SKM-1 (cell line): ENCODE data around the gene CNGB1.
"Not testable (repeated sequence)": the region's sequence is repeated elsewhere in the genome, so short reads cannot be mapped to it uniquely, and the experiment has no call there.

Experiments
- DNase-seq: peaks from one replicate; lab custom pipeline; 2025; ENCODE audit not compliant: unreplicated experiment; lab: John Stamatoyannopoulos, UW

The CNGB1 gene

DNA sequence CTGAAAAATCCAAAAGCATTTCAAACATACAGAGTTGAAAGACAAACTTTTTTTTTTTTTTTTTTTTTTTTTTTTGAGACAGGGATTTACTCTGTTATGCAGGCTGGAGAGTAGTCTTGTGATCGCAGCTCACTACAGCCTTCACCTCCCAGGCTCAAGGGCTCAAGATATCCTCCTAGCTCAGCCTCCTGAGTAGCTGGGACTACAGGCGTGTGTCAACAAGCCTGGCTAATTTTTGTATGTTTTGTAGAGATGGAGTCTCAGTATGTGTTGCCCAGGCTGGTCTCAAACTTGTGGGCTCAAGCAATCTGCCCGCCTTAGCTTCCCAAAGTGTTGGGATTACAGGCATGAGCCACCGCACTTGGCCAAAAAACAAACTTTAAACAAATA is 104.4 kb downstream of the CNGB1 start:
- DNase-seq = no peak

DNA sequence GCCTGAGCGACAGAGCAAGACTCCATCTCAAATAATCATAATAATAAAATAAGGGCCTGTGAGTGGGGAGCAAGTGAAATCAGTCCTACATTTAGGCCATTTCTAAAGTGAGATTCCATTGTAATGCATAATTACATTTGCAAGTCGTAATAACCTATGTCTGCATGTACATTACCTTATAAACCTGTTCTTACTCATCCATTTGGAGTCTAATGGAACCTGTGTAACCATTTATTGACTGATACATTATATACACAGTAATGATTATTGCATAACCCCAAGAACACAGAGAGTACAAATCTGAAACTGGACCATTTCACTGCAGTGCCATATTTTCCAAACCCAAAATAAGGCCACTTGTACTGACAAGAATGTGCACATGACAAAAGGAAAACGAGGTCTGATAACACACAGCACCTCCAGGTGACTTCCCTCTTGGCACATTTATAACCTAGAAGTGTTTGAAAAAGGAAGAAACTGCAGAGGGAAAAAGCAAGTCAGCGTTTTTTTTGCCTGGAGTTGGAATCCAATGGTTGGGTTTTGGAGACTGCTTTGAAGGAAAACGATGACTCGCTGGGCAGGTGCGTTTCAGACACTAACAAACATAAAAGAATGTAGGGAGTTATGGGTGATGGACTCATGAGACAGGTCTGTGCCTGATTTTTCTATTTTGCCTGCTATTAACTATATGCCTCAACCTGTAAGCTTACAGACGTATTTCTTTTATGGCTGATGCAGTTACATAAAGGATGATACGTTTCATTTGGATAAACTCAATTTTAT is 105.0 kb downstream of the CNGB1 start:
- no peak for DNase-seq

DNA sequence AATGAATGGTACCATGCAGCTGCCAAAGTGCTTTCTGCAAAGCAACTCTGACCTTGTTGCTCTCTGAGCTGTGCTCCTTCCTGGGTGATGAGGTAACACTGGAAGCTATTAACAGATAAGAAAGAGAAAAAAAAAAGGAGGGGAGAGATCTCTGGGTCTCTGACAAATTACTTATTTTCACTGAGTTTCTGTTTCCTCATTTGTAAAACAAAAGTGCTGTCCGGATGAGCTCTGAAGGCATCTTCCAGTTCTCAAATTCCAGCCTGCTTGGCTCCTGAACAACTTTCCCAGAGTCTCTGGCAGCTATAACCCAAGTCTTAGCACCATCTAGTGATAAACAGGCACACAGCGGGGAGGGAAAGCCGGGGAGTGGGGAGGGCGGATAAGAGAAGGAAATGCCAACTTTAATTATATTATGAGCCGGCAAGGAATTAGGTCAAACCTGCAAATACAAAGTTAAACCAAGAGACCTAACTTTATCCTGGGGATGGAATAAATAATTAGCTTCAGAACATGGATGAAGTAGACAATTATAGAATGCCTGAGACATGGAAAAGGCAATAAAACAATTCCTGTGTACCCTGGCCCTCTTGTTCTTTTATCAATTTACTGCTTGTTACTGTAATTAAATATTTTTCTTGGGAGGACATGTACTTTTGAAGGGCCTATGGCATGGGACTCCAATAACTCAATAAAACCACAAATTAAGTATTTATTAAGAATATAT is 107.3 kb downstream of the CNGB1 start:
- peak; percentile 30 for DNase-seq

DNA sequence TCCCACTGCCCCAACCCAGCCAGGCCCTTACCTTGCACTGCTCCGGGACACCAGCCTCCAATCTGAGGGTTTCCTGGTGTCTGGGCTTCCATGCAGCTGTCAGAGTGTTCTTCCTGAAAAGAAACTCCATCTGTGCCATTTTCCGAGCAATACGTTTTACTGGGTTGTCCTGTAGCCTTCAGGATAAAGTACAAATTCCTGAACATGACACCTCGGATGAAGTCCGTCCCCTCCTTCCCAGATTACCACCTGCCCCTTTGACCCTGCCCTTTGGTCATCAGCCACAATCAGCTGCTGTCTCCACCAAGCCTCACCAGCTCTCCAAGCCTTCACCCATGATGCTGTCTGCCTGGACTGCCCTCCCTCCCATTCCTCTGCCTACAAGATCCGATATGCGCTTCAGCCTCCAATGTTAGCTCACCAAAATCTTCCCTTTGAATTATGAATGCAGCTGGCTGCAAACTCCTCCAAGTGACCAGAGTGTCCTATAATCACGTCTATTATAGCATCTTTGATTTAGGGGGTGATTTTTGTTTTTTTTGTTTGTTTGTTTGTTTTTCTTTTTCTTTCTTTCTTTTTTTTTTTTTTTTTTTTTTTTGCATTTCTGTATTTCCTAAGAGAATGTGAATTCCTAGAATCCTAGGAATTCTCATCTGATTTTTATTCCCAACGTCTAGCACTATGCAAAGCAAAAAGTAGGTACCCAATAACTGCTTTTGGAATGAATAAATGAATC is 108.1 kb downstream of the CNGB1 start:
- DNase-seq = no peak

DNA sequence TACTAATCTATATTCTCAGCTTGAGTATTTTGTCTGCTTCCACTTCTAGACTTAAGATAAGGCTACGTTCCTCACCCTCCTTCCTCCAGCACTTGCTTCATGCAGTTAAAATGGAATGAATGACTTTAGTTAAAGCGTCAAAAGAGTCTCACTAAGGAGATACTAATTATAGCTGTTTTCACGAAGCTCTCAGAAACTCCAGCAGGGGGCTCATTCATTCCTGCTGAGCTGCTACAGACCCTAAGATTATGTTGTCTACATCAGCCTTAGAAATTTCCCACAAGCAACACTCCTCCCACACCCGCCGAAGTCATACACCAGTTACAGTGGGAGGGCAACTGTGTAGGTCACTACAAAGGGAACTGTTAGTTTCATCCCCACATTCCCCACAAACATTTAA is 111.6 kb downstream of the CNGB1 start:
- DNase-seq = peak; percentile 7

DNA sequence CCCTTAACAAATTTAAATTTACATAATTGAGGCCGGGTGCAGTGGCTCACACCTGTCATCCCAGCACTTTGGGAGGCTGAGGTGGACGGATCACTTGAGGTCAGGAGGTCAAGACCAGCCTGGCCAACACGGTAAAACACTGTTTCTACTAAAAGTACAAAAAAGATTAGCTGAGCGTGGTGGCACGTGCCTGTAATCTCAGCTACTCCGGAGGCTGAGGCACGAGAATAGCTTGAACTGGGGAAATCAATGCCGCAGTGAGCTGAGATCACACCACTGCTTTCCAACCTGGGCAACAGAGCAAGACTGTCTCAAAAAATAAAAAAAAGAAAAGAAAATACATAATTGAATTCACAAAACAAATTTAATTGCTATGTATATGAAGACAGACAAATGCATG is 112.3 kb downstream of the CNGB1 start:
- no peak for DNase-seq

DNA sequence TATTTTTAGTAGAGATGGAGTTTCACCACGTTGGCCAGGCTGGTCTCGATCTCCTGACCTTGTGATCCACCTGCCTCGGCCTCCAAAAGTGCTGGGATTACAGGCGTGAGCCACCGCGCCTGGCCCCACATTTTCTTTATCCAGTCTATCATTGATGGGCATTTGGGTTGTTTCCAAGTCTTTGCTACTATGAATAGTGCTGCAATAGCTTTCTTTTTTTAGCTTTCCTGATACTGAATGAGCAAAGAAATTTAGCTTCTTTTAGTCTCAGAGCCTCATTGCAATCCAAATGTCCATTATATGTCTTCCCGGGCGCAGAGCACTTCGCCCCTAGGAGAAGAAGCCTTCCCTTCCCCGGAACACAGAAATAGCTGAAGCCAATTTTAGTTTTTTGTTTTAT is 112.9 kb downstream of the CNGB1 start:
- not testable (repeated sequence) for DNase-seq

DNA sequence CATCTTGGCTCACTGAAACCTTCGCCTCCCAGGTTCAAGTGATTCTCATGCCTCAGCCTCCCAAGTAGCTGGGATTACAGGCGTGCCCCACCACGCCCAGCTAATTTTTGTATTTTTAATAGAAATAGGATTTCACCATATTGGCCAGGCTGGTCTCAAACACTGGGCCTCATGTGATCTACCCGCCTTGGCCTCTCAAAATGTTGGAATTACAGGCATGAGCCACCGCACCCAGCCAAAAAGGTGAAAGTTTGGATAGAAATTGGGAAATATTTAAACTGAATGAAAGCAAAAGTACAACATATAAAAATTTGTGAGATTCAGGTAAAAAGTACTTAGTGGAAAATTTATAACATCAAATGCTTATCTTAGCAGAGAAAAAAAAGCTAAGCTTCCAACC is 115.7 kb downstream of the CNGB1 start:
- no peak for DNase-seq

DNA sequence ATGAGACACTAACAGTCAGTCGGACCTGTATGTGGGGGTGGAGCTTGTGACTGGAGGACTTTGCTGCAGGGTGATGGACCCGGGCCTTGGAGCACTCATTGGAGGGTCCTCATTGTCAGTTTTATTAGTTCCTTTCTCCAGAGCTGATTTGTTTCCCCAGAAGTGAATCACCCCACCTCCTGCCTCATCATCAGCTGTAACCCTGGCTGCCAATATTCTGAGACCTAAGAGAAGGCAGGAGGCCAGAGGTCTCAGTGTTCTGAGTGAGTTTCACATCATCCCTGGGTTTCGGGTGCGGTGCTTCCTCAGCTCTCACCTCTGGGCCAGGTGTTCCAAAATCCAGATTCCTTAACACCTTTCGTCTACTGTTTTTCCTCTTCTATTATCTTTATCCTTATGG is 118.7 kb downstream of the CNGB1 start:
- DNase-seq = no peak

DNA sequence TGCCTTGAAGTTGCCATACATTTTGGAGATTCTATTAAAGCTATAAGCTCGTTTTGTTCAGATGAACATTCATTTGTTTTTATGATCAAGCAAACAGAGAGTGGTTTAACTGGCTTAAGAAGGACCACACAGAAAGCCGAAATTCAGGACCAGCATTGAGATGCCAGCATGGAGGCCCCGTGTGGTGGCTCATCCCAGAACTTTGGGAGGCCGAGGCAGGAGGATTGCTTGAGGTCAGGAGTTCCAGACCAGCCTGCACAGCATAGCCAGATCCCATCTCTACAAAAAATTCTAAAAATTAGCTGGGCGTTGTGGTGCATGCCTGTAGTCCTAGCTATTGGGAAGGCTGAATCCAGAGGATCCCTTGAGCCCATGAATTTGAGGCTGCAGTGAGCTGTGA is 122.7 kb downstream of the CNGB1 start:
- no peak for DNase-seq

DNA sequence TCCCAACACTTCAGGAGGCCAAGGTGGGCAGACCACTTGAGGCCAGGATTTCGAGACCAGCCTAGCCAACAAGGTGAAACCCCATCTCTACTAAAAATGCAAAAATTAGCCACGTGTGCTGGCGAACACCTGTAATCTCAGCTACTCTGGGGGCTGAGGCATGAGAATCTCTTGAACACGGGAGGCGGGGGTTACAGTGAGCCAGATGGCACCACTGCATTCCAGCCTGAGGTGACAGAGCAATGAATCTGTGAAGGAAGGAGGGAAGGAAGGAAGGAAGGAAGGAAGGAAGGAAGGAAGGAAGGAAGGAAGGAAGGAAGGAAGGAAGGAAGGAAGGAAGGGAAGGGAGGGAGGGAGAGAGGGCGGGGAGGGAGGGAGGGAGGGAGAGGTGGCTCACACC is 124.0 kb downstream of the CNGB1 start:
- DNase-seq = not testable (repeated sequence)

DNA sequence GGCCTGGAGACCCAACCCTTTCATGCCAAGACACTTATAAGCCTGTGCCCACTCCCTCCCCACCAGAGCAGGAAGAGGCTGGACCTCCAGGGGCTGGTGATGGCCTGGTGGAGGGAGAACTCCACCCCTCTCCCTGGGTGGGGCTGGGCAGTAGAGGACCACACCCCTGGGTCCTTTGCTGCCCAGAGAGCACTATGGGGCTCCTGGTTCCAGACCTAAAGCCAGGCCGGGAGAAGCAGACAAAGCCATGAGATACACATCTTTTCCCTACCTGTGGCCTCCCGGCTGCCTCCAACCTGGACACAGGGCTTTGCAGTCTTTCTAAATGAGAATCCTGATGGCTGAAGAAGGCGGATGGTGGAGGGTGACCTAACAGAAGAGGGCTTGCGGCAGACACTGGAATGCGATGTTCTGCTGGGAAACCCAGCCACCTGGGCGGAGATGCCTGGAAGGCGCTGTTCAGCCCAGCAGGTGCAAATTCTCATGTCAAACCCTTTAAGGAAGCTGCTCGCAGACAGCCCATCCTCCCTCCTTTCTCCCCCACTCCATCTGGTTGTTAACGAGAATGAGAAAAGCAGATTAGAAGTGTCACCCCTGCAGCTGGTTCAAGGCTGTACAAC is 124.7 kb downstream of the CNGB1 start:
- no peak for DNase-seq

DNA sequence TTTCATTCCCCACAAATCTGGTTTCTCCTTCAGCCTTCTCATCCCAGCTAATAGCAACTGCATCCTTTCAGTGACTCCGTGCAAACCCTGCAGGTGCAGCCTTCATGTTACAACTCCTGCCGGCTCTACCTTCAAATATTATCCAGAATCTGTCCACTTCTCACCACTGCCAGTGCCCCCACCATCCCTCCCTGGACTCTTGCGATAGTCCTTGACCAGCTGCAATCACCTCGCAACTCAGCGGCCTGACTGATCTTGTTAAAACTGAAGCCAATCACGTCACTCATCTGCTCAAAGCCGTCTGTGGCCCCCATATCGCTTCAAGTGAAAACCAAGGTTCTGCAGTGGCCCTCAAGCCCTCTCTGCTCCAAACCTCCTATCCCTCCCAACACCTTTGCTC is 125.8 kb downstream of the CNGB1 start:
- no peak for DNase-seq

DNA sequence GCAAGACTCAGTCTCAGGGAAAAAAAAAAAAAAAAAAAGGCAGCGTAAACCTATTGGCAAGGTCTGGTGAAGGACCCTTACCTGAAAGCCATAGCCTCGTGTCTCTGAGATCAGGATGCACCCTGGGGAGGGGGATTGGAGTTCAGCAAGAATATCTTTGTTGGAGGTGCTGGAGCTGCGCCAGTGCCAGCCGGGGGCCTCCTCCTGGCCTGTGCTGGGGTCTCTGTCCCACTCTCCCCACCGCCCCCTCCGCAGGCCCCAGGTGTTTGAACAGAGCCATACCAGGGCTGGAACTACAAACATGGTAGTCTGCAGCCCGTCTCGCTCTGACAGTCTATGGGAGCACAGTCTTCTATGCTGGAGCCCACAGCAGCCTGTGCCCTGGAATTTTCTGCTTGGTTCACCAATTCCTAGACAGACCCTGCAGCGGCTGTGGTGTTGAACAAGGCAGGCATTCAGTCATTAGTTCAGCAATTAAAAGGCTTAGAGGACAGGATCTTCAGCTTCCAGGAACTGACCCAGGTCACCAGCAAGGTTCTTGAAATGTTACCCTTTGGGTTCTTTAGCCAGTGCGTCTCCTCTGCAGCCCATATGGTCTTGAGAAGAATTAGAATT is 126.4 kb downstream of the CNGB1 start:
- no peak for DNase-seq

DNA sequence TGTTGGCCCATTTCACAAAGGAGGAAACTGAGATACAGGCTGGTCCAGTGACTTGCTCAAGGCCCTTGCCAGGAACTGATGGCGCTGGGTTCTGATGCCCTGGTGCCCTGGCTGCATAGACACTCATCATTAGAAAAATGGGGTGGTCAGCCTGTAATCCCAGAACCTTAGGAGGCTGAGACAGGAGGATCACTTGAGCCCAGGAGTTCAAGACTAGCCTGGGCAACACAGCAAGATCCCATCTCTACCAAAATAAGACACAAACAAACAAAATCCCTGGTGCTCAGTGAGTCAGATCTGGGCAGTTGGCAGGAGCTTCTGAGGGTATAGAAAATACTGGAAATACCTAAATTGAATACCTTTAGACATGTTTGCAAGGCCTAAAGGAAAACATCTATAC is 127.5 kb downstream of the CNGB1 start:
- DNase-seq = no peak

DNA sequence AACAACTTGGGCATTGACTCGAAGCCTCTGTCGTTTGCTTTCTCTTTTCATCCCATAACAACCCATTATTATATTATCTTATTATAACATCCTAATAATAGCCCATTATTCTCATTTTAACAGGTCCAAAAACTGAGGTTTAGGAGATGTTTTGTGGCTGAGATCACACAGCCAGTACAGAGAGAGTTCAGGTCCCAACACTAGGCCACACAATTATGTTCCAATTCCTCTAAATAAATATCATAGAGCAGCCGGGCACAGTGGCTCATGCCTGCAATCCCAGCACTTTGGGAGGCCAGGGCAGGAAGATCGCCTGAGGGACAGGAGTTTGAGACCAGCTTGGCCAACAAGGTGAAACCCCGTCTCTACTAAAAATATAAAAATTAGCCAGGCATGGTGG is 128.3 kb downstream of the CNGB1 start:
- DNase-seq = no peak

DNA sequence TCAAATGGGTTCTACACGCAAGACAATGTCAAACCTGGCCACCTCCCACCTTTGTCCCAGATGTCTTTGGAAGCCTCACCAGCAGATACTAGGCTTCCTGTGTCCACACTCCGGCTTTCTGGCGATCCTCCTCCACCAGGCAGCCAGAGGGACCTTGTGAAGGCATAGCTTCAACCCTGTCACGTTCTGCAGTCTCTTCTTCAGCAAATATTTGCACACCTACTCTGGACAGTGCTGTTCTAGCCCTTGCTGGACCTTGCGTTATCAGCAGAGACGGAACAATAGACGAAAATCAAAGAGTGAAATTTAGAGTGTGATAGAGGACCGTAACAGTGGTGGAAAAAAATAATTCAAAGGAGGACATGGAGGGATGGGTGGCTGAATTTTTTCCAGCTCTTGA is 130.1 kb downstream of the CNGB1 start:
- no peak for DNase-seq

DNA sequence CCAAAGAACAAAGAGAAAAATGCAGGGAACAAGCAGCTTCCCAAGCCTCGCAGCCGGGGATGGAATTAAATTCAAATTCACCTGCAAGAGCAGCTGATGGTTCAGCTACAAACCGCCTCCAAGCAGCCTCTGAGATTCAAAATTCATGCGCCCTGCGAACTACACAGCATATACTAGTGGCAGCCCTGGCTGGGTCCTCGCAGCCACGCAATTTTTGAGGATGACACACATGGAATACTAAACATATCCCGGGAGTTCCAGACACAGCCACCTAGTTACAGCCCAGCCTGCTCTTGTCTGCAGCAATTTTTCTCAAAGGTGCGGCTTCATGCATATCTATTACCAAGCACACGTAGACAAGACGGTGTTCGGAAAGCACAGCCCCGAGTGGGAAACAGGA is 132.8 kb downstream of the CNGB1 start:
- no peak for DNase-seq

DNA sequence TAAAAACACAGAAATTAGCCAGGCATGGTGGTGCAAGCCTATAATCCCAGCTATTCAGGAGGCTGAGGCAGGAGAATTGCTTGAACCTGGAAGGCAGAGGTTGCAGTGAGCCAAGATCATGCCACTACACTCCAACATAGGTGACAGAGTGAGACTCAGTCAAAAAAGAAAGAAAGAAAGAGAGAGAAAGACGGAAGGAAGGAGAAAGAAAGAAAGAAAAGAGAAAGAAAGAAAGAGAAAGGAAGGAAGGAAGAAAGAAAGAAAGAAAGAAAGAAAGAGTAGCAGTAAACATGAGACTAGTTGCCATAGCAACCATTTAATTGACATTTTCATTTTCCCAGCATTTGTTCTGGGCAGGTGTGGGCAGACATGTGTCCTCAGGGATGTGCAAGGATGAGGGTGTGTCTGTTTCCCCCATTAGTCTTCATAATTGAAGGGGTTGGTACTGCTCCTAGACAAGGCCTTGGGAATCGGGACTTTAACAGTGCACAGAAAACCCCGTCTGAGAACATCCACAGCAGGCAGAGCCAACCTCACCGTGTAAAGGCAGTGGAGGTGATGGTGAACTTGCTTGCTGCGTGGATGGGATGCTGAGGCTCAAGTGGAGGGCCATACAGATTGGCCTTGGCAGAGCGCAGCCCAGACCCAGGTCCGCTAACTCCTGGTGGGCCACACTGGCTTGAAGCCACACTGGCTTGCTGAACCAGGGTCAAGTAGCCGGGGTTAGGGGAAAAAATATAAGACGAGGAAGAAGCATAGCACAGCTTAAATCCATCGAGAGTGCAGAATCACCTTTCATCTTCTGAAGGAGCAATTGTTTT is 133.4 kb downstream of the CNGB1 start:
- no peak for DNase-seq

DNA sequence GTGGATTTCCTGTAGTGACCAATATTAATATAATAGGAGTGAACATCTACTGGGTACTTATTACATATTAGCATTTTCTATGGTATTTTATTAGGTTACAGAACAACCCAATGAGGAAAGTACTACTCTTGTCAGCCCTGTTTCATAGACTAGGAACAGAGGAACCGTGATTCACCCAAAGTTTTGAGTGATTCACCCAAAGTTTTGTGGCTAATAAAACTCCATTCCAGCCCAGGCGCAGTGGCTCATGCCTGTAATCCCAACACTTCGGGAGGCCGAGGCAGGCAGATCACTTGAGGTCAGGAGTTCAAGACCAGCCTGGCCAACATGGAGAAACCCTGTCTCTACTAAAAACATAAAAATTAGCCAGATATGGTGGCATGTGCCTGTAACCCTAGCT is 135.5 kb downstream of the CNGB1 start:
- not testable (repeated sequence) for DNase-seq
